ENCODE data around the gene NCAN.

The NCAN gene

GRCh38 chr19:19262190-19263057, 50.7 kb downstream of the NCAN start:
- no peak for DNase-seq

- no peak for DNase-seq
Observed at GRCh38 chr19:19263886-19264487, 52.2 kb downstream of the NCAN start.

GRCh38 chr19:19267305-19267704, 55.5 kb downstream of the NCAN start:
- DNase-seq: no peak

GRCh38 chr19:19268453-19269385, 57.0 kb downstream of the NCAN start:
- no peak for DNase-seq

- no peak for DNase-seq
Observed at GRCh38 chr19:19269952-19270694, 58.4 kb downstream of the NCAN start.

- DNase-seq: no peak
Observed at GRCh38 chr19:19270749-19271571, 59.2 kb downstream of the NCAN start.

- no peak for DNase-seq
Observed at GRCh38 chr19:19271828-19272599, 60.3 kb downstream of the NCAN start.

GRCh38 chr19:19274146-19274545, 62.4 kb downstream of the NCAN start:
- no peak for DNase-seq

GRCh38 chr19:19274716-19275565, 63.2 kb downstream of the NCAN start:
- DNase-seq: no peak

GRCh38 chr19:19276386-19276785, 64.6 kb downstream of the NCAN start:
- no peak for DNase-seq

GRCh38 chr19:19276851-19277250, 65.1 kb downstream of the NCAN start:
- DNase-seq: no peak

- no peak for DNase-seq
Observed at GRCh38 chr19:19278315-19278714, 66.6 kb downstream of the NCAN start.

- DNase-seq: no peak
Observed at GRCh38 chr19:19279062-19279612, 67.4 kb downstream of the NCAN start.

GRCh38 chr19:19279853-19280252, 68.1 kb downstream of the NCAN start:
- no peak for DNase-seq

GRCh38 chr19:19280561-19280960, 68.8 kb downstream of the NCAN start:
- no peak for DNase-seq

GRCh38 chr19:19285686-19286085, 73.9 kb downstream of the NCAN start:
- DNase-seq: no peak

- no peak for DNase-seq
Observed at GRCh38 chr19:19292607-19293006, 80.8 kb downstream of the NCAN start.

GRCh38 chr19:19294914-19295313, 83.2 kb downstream of the NCAN start:
- DNase-seq: no peak

- no peak for DNase-seq
Observed at GRCh38 chr19:19296953-19297689, 85.4 kb downstream of the NCAN start.

All from kidney glomerular epithelial cell (primary cell).